ENCODE data around the gene MSMB. TPM values are rescaled to one million over a fixed set of nuclear protein-coding genes. Genes with fewer than 3 reads are reported as not detected.

MSMB gene
- total RNA-seq, 1 experiment from 2014 or later, result not detected

GRCh38 chr10:46030091-46030937 is 15.8 kb downstream of the MSMB start, which contains the start of gene NCOA4:
Gene NCOA4 (minus strand): TSS chr10:46030623. CDS start chr10:46016680, 13,943 bp downstream.
- no TSS peak for BruUV-seq (replicated peaks)
- H3K27ac Mint-ChIP-seq (ENCODE audit: low read depth, unreplicated experiment), result peak within 1 kb of the TSS; percentile 99
- H3K36me3 Mint-ChIP-seq (ENCODE audit: insufficient read depth, unreplicated experiment), result peaks cover 7% of the 10 kb centered on the region
- H3K4me1 Mint-ChIP-seq (ENCODE audit: insufficient read depth, unreplicated experiment), result peaks cover 23% of the 10 kb centered on the region
- CTCF ChIA-PET, result interaction anchor here (0.6 to 1.9 kb wide), 10 partner anchors 10 to 784 kb away, joined by 3 to 21 read pairs (median 4); no protein-coding TSS in a partner anchor
- TF ChIP-seq CTCF (IDR thresholded peaks at IDR 0.05; ENCODE audit: unreplicated experiment), result peak; percentile 52
- POLR2A ChIA-PET, result interaction anchor here (0.6 to 3.2 kb wide), 7 partner anchors 9 to 451 kb away, joined by 3 to 16 read pairs (median 4); partner anchors contain the start of gene TIMM23
- no peaks in the 10 kb centered on the region for H3K9me3 Mint-ChIP-seq (ENCODE audit: unreplicated experiment)
- no peaks in the 10 kb centered on the region for H3K27me3 Mint-ChIP-seq (ENCODE audit: insufficient read depth, unreplicated experiment)
- intact Hi-C loops (cut with micrococcal nuclease), result loop anchor here (10.0 kb wide), 1 partner anchor 436 kb away; no protein-coding TSS in a partner anchor
- peak; percentile 97 for DNase-seq (ENCODE audit: unreplicated experiment)
- H3K4me3 Mint-ChIP-seq (ENCODE audit: unreplicated experiment), result peak within 1 kb of the TSS; percentile 97

- POLR2A ChIA-PET, result interaction anchor here (0.6 to 3.2 kb wide), 9 partner anchors 9 to 450 kb away, joined by 3 to 16 read pairs (median 3); partner anchors contain the start of gene TIMM23
- TSS peak; percentile 57 for BruUV-seq (replicated peaks)
- peaks cover 31% of the 10 kb centered on the region for H3K4me1 Mint-ChIP-seq (ENCODE audit: insufficient read depth, unreplicated experiment)
Measured at GRCh38 chr10:46029461-46030030, 16.5 kb downstream of the MSMB start.

GRCh38 chr10:46028584-46029460 is 17.2 kb downstream of the MSMB start:
- peaks cover 32% of the 10 kb centered on the region for H3K4me1 Mint-ChIP-seq (ENCODE audit: insufficient read depth, unreplicated experiment)
- intact Hi-C loops (cut with micrococcal nuclease), result loop anchor here (2.0 to 10.0 kb wide), 3 partner anchors 46 to 1024 kb away; partner anchors contain the start of genes ZFAND4 and ZNF22
- H3K36me3 Mint-ChIP-seq (ENCODE audit: insufficient read depth, unreplicated experiment), result peaks cover 7% of the 10 kb centered on the region
- H3K27ac Mint-ChIP-seq (ENCODE audit: low read depth, unreplicated experiment), result peak overlapping the region; percentile 99
- peak; percentile 51 for TF ChIP-seq CTCF (IDR thresholded peaks at IDR 0.05; ENCODE audit: unreplicated experiment)
- no TSS peak for BruUV-seq (replicated peaks)
- peak; percentile 77 for DNase-seq (ENCODE audit: unreplicated experiment)
- no peaks in the 10 kb centered on the region for H3K9me3 Mint-ChIP-seq (ENCODE audit: unreplicated experiment)
- ChIA-PET POLR2A (interaction anchor here (0.8 to 3.2 kb wide), 6 partner anchors 8 to 57 kb away, joined by 3 to 16 read pairs (median 6); partner anchors contain the start of gene TIMM23), CTCF (interaction anchor here (0.6 to 4.2 kb wide), 15 partner anchors 8 to 794 kb away, joined by 3 to 43 read pairs (median 4); no protein-coding TSS in a partner anchor)
- H3K27me3 Mint-ChIP-seq (ENCODE audit: insufficient read depth, unreplicated experiment), result no peaks in the 10 kb centered on the region
- H3K4me3 Mint-ChIP-seq (ENCODE audit: unreplicated experiment), result peak overlapping the region; percentile 97

More at GRCh38 chr10:46029461-46030030, 16.5 kb downstream of the MSMB start:
- intact Hi-C loops (cut with micrococcal nuclease), result loop anchor here (2.0 to 10.0 kb wide), 4 partner anchors 47 to 1025 kb away; partner anchors contain the start of genes ZFAND4 and ZNF22
- peaks cover 7% of the 10 kb centered on the region for H3K36me3 Mint-ChIP-seq (ENCODE audit: insufficient read depth, unreplicated experiment)
- no peak for TF ChIP-seq CTCF (IDR thresholded peaks at IDR 0.05; ENCODE audit: unreplicated experiment)
- CTCF ChIA-PET, result interaction anchor here (0.6 to 4.2 kb wide), 19 partner anchors 9 to 793 kb away, joined by 3 to 43 read pairs (median 4); no protein-coding TSS in a partner anchor
- DNase-seq (ENCODE audit: unreplicated experiment), result no peak
- peak overlapping the region; percentile 99 for H3K27ac Mint-ChIP-seq (ENCODE audit: low read depth, unreplicated experiment)
- H3K4me3 Mint-ChIP-seq (ENCODE audit: unreplicated experiment), result peak overlapping the region; percentile 97
- no peaks in the 10 kb centered on the region for H3K27me3 Mint-ChIP-seq (ENCODE audit: insufficient read depth, unreplicated experiment)
- no peaks in the 10 kb centered on the region for H3K9me3 Mint-ChIP-seq (ENCODE audit: unreplicated experiment)
